Loucy (cell line): ENCODE results near the gene TAP2.

Experiments used
- H2AFZ ChIP-seq: fragments of 200-600 bp; sonication (generic); 2 replicates; pipeline ENCODE4 v1.6.0; 2016; ENCODE audit warnings: antibody characterized with exemption, mild to moderate bottlenecking, low read length, moderate library complexity
- H3F3A ChIP-seq: fragments of 200-600 bp; 2 replicates; pipeline ENCODE4 v1.6.0; 2016; ENCODE audit warnings: antibody characterized with exemption, low read depth, mild to moderate bottlenecking
- H3K27me3 ChIP-seq: fragments of 200-600 bp; sonication (generic); 2 replicates; pipeline ENCODE4 v1.6.1; 2014; ENCODE audit warnings: low read length, mild to moderate bottlenecking; ENCODE audit not compliant: insufficient read depth, poor library complexity, severe bottlenecking
- H3K36me3 ChIP-seq: fragments of 200-600 bp; sonication (generic); 2 replicates; pipeline ENCODE4 v1.6.1; 2016; ENCODE audit warnings: low read length; ENCODE audit not compliant: insufficient read depth
- H3K4me1 ChIP-seq: fragments of 200-600 bp; sonication (generic); 2 replicates; pipeline ENCODE4 v1.5.1; 2014; ENCODE audit warnings: low read length, mild to moderate bottlenecking; ENCODE audit not compliant: insufficient read depth, poor library complexity, severe bottlenecking
- H3K4me2 ChIP-seq: fragments of 200-600 bp; sonication (generic); 2 replicates; pipeline ENCODE4 v1.6.0; 2014; ENCODE audit warnings: antibody characterized with exemption, low read length, low read depth, mild to moderate bottlenecking; ENCODE audit not compliant: poor library complexity, severe bottlenecking
- H3K4me3 ChIP-seq: fragments of 200-600 bp; sonication (generic); 2 replicates; pipeline ENCODE4 v1.5.1; 2014; ENCODE audit warnings: low read length, mild to moderate bottlenecking, mixed read lengths; ENCODE audit not compliant: poor library complexity, severe bottlenecking
- H3K79me2 ChIP-seq: fragments of 200-600 bp; sonication (generic); 2 replicates; pipeline ENCODE4 v1.6.1; 2014; ENCODE audit warnings: low read length; ENCODE audit not compliant: insufficient read depth
- H3K9ac ChIP-seq: fragments of 200-600 bp; sonication (generic); 2 replicates; pipeline ENCODE4 v1.6.0; 2014; ENCODE audit warnings: mild to moderate bottlenecking, low read depth, low read length, moderate library complexity; ENCODE audit not compliant: poor library complexity, severe bottlenecking
- H3K9me2 ChIP-seq: fragments of 200-600 bp; sonication (generic); replicated peaks from 2 replicates; pipeline ENCODE4 v1.6.1; 2016; ENCODE audit warnings: low read depth, low read length, mixed read lengths
- H3K9me3 ChIP-seq: fragments of 200-600 bp; sonication (generic); 2 replicates; pipeline ENCODE4 v1.6.1; 2014; ENCODE audit warnings: mild to moderate bottlenecking, antibody characterized with exemption, low read length, low read depth; ENCODE audit not compliant: insufficient read depth
- H4K20me1 ChIP-seq: fragments of 200-600 bp; sonication (generic); 2 replicates; pipeline ENCODE4 v1.6.0; 2014; ENCODE audit warnings: antibody characterized with exemption, low read length, mild to moderate bottlenecking; ENCODE audit not compliant: insufficient read depth, poor library complexity, severe bottlenecking
- CTCF ChIP-seq: fragments of 200-600 bp; sonication (generic); conservative IDR thresholded peaks from 2 replicates; pipeline ENCODE4 v1.5.1; 2014; ENCODE audit warnings: mild to moderate bottlenecking, antibody characterized with exemption, low read length
- EZH2phosphoT487 ChIP-seq: fragments of 200-600 bp; IDR thresholded peaks from 2 replicates; pipeline ENCODE4 v1.6.1; 2018; ENCODE audit warnings: antibody characterized with exemption, mild to moderate bottlenecking, moderate library complexity, borderline replicate concordance

Gene TAP2

GRCh38 chr6:32843331-32843978, 4.9 kb upstream of the TAP2 start:
- H3K9me3 ChIP-seq, result no peaks in the 10 kb centered on the region
- H3K4me3 ChIP-seq, result peak overlapping the region; percentile 97
- H3F3A ChIP-seq, result peaks cover 24% of the 10 kb centered on the region
- peaks cover 79% of the 10 kb centered on the region for H3K79me2 ChIP-seq
- H3K9me2 ChIP-seq, result no peaks in the 10 kb centered on the region
- H4K20me1 ChIP-seq, result peaks cover 24% of the 10 kb centered on the region
- TF ChIP-seq CTCF (no peak), EZH2phosphoT487 (no peak)
- peak overlapping the region; percentile 100 for H3K9ac ChIP-seq
- no peak overlapping the region for H2AFZ ChIP-seq
- H3K36me3 ChIP-seq, result peaks cover 36% of the 10 kb centered on the region
- peaks cover 74% of the 10 kb centered on the region for H3K4me1 ChIP-seq
- H3K27me3 ChIP-seq, result peaks cover 11% of the 10 kb centered on the region
- peak overlapping the region; percentile 99 for H3K4me2 ChIP-seq

- peak overlapping the region; percentile 99 for H3K4me2 ChIP-seq
- peak overlapping the region; percentile 100 for H3K9ac ChIP-seq
- no peaks in the 10 kb centered on the region for H3K9me2 ChIP-seq
- peaks cover 24% of the 10 kb centered on the region for H3F3A ChIP-seq
- H3K9me3 ChIP-seq, result no peaks in the 10 kb centered on the region
- peaks cover 76% of the 10 kb centered on the region for H3K79me2 ChIP-seq
- peaks cover 29% of the 10 kb centered on the region for H3K36me3 ChIP-seq
- peak overlapping the region; percentile 97 for H3K4me3 ChIP-seq
- peaks cover 69% of the 10 kb centered on the region for H3K4me1 ChIP-seq
- peaks cover 24% of the 10 kb centered on the region for H4K20me1 ChIP-seq
- peaks cover 11% of the 10 kb centered on the region for H3K27me3 ChIP-seq
- no peak overlapping the region for H2AFZ ChIP-seq
- TF ChIP-seq EZH2phosphoT487 (no peak), CTCF (no peak)
Measured at GRCh38 chr6:32842690-32843089, 4.2 kb upstream of the TAP2 start.

GRCh38 chr6:32842021-32842650, 3.6 kb upstream of the TAP2 start:
- TF ChIP-seq EZH2phosphoT487 (no peak), CTCF (no peak)

More at GRCh38 chr6:32842021-32842650, 3.6 kb upstream of the TAP2 start:
- Histone ChIP-seq H2AFZ (no peak overlapping the region), H4K20me1 (peaks cover 20% of the 10 kb centered on the region), H3K9ac (peak overlapping the region; percentile 100), H3K9me3 (no peaks in the 10 kb centered on the region), H3F3A (peaks cover 24% of the 10 kb centered on the region), H3K36me3 (peaks cover 24% of the 10 kb centered on the region), H3K4me1 (peaks cover 69% of the 10 kb centered on the region), H3K27me3 (peaks cover 11% of the 10 kb centered on the region), H3K9me2 (no peaks in the 10 kb centered on the region), H3K79me2 (peaks cover 76% of the 10 kb centered on the region), H3K4me2 (peak overlapping the region; percentile 99), H3K4me3 (peak overlapping the region; percentile 97)
